Esophagus mucosa (tissue), 1 donor: ENCODE measurements around the gene OSBP2. TPM values are rescaled to one million over a fixed set of nuclear protein-coding genes. Genes with fewer than 3 reads are reported as not detected.
"Not testable (repeated sequence)": the region's sequence is repeated elsewhere in the genome, so short reads cannot be mapped to it uniquely, and the experiment has no call there.

Source experiments
- ATAC-seq: fragments of 200-7000 bp; cut with Tn5 transposase; one replicate; pipeline ENCODE4 v1.9.1; 2020
- total RNA-seq: library from RNA; stranded (reverse); gene quantifications from one replicate; pipeline ENCODE4 v1.2.4, GENCODE V29; 2023
- donor health status: DM: yes; HTN: yes; CAD: no.

Gene OSBP2
- total RNA-seq, 1 donor from 2014 or later, result 3.0 TPM

DNA sequence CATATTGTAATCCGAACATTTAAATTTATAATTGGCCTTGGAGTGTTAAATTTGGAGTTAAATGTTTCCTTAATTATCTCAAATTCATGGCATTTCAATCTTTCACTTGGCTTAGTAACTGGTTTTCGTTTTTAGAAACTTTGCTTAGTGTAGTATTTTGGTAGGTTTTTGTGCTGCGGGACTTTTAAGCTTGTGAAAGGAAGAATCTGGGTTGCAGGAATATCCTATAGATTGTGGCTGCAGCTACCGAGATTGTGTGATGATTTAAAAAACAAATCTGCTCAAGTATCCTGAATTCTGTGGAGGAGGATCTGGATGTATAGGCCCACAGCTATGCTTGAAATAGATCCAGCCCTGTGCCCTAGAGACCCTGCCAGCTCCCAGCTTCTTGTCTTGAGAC is 27.1 kb downstream of the OSBP2 start:
- no peak for ATAC-seq

DNA sequence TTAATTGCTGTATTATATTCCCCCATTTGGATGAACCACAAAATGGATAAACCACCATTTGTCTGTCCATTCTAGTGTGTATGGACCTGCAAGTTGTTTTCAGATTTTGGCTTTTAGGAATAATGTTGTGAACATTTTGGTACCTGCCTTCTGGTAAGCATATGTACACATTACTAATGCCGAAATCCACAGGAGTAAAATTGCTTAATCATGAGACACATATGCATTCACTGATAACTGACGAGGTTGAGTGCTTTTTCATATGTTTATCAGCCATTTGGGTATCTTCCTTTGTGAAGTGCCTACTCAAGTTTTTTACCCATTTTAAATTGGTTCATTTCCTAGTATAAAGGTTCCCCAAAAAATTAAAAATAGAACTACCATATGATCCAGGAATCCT is 34.2 kb downstream of the OSBP2 start:
- no peak for ATAC-seq

DNA sequence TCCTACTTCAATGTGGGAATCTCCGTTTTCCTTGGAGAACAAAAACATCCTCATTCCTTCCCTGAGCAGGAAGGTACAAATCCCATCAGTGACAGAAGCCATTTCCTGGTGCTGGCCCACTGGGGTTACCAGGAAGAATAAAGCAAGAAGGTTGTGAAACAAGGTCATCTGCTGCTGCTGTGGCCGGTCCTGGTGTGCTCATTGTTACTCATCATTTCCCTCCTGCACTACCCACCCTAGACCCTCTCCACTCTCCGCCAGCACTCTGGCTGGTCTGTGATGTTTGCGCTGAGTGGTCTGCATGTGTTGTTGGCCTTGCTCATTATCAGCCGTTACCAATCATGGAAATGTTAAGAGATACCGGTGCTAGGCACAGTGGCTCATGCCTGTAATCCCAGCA is 37.0 kb downstream of the OSBP2 start:
- ATAC-seq, result no peak

DNA sequence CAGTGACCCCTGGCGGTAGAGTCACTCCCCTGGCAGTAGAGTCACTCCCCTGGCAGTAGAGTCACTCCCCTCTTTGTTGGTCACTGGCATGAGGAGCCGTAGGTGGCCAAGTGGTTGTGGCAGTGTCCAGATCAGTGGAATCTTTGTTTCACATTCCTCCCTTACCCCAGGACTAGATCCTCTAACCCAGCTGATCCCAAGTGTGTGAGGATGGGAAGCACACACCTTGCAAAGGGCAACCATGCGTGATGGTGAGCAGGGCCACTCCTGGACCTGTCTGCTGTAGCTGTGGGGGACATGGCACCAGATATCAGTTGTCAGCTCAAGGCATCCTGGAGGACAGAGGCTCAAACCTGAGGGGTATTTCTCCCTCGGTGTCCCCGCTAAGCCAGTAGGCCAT is 37.8 kb downstream of the OSBP2 start:
- no peak for ATAC-seq

DNA sequence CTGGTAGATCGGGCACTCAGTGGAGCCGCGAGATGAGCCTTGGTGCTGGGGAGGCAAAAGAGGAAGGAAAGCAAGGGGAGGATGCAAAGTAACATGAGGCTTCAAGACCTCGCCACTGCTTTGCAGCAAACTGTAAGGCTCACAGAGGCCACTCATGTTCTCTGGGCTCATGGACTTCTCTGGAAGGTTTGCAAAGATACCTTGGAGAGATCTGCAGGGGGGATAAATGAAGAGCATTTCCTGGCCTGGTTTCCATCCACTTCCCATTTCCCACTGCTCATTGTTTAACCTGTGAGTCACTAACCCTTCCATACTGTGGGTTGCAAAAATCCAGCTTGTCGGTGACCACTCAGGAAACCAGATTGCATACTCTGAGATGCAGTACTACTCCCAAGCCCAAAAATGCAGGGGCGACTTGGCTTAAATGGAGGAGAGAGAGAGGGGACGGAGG is 38.5 kb downstream of the OSBP2 start:
- ATAC-seq, result no peak

DNA sequence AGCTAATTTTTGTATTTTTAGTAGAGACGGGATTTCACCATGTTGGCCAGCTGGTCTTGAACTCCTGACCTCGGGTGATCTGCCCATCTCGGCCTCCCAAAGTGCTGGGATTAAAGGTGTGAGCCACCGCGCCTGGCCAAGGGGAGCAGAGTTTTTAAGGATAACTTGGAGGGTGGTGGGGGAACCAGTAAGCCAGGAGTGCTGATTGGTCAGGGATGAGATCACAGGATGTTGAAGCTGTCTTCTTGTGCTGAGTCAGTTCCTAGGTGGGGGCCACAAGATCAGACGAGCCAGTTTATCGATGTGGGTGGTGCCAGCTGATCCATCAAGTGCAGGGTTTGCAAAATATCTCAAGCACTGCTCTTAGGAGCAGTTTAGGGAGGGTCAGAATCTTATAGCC is 45.3 kb downstream of the OSBP2 start:
- ATAC-seq, result not testable (repeated sequence)

- ATAC-seq, result not testable (repeated sequence)
These were observed 45.8 kb downstream of the OSBP2 start for GRCh38 chr22:30740511-30740910.

- peak; percentile 32 for ATAC-seq
These were observed 47.9 kb downstream of the OSBP2 start for GRCh38 chr22:30742291-30743256.

- ATAC-seq, result peak; percentile 29
These were observed 48.8 kb downstream of the OSBP2 start for GRCh38 chr22:30743257-30744020.

GRCh38 chr22:30744224-30744623 is 49.5 kb downstream of the OSBP2 start:
- ATAC-seq, result no peak

DNA sequence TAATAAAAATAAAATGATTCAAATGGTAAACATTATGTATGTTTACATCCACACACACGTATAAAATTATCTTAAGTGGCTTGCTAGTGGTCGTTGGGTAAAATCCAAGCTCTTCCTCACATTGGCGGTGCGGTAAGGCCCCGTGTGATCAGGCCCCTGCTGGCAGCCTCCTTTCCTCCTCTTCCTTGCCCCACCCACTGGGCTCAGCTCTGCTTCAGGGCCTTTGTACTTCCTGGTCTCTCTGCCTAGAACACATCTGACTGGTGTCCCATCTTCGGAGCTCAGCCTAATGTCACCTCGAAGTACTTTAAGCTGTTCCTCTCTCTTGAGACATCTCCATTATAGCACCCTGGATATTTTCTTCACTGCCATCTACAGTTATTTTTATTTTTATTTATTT is 52.8 kb downstream of the OSBP2 start:
- ATAC-seq, result peak; percentile 39

- ATAC-seq, result no peak
These were observed 54.6 kb downstream of the OSBP2 start for GRCh38 chr22:30749272-30749671.

DNA sequence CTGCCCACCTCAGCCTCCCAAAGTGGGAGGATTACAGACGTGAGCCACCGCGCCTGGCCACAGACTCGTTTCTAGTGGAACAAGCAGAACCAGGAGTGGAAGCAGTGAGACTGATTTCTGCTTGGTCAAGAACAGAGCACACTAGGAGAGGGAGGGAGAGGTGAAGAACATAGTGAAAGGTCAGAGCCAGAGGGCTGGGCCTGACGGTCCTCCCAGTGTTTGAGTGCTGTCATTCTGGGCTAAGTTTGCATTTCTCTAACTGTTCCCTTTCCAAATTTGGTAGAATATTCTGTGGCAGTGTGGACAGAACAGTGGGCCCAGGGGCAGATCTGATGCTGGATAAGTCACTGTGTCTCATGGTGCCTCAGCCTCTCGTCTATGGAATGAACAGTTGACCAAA is 55.2 kb downstream of the OSBP2 start:
- no peak for ATAC-seq

DNA sequence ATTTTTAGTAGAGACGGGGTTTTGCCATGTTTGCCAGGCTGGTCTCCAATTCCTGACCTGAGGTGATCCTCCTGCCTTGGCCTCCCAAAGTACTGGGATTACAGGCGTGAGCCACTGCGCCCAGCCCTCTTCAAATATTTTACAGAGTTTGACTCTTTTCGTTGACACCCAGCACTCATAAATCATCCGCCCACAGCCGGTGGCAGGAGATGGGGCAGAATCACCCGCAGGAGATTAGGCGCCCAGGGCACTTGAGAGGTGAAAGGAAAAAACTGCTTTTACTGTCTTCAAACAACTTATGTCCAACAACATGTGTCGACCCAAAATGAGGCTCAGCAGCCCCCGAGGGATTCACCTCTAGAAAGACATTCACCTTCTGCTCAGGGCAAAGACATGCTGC is 56.9 kb downstream of the OSBP2 start:
- ATAC-seq, result no peak

DNA sequence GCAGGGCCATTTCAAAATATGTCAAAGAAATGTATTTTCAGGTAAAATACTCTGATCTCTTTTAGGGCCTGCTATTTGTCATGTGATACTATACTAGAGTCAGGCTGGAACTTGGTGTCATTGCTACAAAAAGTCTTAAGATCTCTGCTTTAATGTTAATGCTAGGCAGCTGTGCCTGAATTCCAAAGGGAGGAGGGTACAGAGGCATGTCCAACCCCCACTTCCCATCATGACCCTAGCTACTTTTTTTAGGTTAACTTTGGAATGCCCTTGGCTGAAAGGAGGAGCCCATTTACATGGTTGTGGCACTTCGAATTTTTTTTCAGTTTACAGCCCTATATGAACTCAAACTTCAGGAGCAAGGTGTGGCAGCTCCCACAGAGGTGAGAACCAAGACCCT is 58.1 kb downstream of the OSBP2 start:
- no peak for ATAC-seq

DNA sequence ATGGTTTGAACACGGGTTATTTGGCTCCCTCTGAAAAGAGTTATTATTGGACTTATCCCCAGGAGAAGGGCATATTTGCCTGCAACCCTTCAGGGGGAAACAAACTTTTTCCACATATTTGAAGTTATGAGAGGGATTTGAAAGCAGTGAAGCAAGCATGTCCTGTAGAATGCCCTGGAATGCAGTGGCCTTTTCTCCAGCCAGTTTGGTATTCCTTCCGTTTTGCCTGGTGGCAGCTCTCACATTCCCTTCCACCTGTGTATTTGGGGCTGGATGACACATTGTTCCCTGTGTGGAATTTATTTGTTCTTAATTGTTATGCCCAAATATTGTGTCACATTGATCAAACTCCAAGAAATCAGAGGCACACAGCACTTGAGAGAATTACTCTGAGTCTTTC is 59.0 kb downstream of the OSBP2 start:
- no peak for ATAC-seq

DNA sequence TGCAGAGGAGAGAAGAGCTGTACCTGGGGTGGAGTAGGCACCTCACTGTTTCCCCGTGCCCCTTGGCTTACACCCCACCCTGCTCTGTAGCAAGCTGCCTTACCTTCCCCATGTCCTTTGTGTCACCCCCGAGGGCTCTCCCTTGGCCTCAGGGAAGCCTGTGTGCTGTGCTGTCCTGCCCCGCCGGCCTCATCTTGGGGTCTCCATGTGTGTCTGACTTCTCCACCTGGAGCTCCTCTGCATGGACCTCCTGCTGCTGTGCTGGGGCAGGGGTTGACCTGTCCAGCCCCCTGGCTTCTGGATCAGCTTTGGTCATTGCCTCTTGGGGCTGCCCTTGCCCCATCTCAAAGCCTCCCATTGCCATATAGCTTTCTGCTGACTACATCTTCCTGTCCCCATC is 59.8 kb downstream of the OSBP2 start:
- no peak for ATAC-seq

DNA sequence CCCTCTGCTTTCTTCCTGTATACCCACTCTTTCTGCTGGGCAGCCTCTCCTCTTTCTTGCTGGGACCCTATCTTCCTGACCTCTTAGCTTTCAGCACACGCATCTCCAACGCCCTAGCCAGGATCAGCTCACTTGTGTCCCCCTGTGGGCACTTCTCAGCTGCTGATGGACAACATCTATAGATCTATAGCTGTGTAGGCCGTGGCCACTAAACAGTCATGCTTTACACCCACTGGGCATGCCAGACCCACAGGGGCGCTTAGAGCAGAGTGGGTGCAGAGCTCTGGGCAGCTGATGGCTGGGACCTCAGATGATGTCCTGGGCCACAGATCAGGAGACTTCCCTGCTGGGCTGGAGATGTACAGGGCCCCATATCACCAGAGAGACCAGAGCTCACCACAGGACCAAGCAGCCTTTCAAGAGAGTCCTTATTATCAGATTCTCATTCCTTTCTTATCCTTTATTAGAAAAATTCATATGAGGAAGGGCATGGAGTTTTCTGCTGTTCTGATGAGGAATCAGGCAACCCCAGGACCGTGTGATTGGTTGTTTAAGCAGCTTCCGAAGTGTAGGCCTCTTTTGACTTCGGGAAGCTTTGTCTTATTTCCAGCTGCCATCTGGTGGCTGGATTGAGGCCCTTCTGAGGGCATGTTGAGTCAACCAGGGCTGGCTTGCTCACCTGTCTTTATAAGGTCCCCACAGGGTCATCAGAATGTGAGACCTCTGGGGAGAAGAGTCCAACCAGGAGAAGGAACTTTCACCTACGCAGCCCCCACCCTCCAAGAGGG is 60.5 kb downstream of the OSBP2 start:
- peak; percentile 77 for ATAC-seq

GRCh38 chr22:30755759-30756124 is 61.1 kb downstream of the OSBP2 start:
- peak; percentile 21 for ATAC-seq

DNA sequence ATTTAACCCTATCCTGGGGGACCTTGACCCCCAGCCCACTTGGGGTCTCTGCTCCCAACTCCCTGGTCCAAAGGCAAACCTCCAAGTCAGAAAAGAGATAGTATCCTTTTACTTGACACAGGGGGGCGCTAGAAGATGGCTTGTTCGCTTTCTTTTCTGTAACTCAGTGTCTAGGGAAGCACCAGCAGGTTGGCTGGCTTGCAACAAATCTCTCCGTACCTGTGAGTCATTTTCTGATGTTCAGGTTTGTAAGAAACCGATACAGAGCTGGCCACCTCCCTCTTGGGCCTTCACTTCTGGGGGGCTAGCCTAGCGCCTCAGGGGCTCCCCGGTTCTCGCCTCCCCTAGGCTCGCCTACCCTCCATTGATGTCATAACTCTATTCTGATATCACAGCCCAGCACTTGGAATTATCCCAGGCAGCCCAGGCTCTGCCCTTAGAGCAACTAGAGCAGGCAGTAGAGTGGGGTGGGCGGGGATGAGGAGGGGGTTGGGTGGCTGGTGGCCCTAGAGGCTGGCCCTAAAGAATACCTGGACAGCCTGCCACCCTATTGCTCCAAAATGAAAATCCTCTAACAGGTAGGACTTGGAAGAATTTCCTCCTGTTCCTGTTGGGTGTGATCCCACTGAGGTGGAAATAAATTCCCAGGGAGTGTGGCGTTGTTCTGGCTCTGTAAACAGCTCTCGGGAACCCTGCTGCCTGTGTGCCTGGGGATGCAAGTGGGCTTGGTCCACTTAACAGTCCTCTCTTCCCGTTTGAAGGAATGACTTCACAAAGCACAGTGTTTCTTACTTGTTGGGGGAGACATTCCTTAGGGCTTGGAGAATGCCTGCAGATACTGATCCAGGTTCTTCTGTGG is 69.4 kb downstream of the OSBP2 start:
- ATAC-seq, result peak; percentile 86

- ATAC-seq, result no peak
These were observed 73.0 kb downstream of the OSBP2 start for GRCh38 chr22:30767661-30768060.

- no peak for ATAC-seq
These were observed 76.0 kb downstream of the OSBP2 start for GRCh38 chr22:30770716-30771115.
